Hepatocyte (in vitro differentiated cells): Measurements from ENCODE around the gene HEMK1.

Experiments used
- CTCF ChIP-seq: fragments of 200-600 bp; sonication (generic); IDR thresholded peaks from 2 replicates; pipeline ENCODE4 v1.5.1; 2016; ENCODE audit warnings: antibody characterized with exemption, mild to moderate bottlenecking; ENCODE audit not compliant: poor library complexity
- EZH2 ChIP-seq: fragments of 200-600 bp; sonication (generic); IDR thresholded peaks from 2 replicates; pipeline ENCODE4 v1.6.1; 2016; ENCODE audit warnings: antibody characterized with exemption, mild to moderate bottlenecking, borderline replicate concordance

GRCh38 chr3:50554553-50554952 is 14.8 kb upstream of the HEMK1 start:
- TF ChIP-seq CTCF = no peak
- no peak for TF ChIP-seq EZH2
